ENCODE results near the gene CGN. TPM values are rescaled to one million over a fixed set of nuclear protein-coding genes. Genes with fewer than 3 reads are reported as not detected.

The CGN gene
- total RNA-seq, 1 experiment from 2014 or later: 30.9 TPM

DNA sequence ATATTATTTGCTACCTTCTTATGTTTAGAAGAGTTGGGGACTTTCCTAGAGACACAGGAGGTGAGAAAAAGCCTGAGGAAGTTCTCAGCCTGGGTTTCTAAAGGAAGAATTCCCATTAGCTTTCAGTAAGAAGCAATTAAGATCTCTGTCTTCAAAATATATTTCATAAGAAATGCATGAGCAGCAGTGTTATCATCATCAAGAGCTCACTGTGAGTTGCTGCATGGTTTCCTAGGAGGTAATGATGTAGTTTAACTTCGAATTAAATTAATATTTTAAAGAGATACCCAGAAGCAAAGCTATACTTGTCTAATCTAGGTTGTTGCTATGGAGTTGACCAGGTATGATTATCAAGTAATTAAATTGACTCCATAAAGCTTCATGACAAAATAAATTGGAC lies 46.2 kb upstream of the CGN start:
- no peaks in the 10 kb centered on the region for H3K9me3 Mint-ChIP-seq
- H2BK15ac ChIP-seq (ENCODE audit: low read depth, low read length): no peak overlapping the region
- H3K9me3 ChIP-seq (ENCODE audit: control insufficient read depth, low read depth, low read length): no peaks in the 10 kb centered on the region
- H3K79me2 ChIP-seq (ENCODE audit: insufficient read depth, low read length): no peaks in the 10 kb centered on the region
- H3K27me3 ChIP-seq (ENCODE audit: insufficient read depth, low read length): no peaks in the 10 kb centered on the region
- H3T11ph ChIP-seq (ENCODE audit: low read length): no peak overlapping the region
- no peak overlapping the region for H3K4ac ChIP-seq (ENCODE audit: low read depth, low read length)
- H4K5ac ChIP-seq (ENCODE audit: insufficient read length, low read depth, low read length): no peak overlapping the region
- H2BK120ac ChIP-seq (ENCODE audit: low read depth, low read length, poor library complexity, severe bottlenecking): no peak overlapping the region
- no peak overlapping the region for H3K4me3 Mint-ChIP-seq
- H2AFZ ChIP-seq (ENCODE audit: low read length): no peak overlapping the region
- H3K18ac ChIP-seq (ENCODE audit: insufficient read length, low read depth, low read length): no peak overlapping the region
- no peak overlapping the region for H3K14ac ChIP-seq (ENCODE audit: insufficient read depth, low read length)
- no peak overlapping the region for H2BK12ac ChIP-seq (ENCODE audit: insufficient read length, low read depth, low read length)
- H2AK5ac ChIP-seq (ENCODE audit: insufficient read length, low read length): no peak overlapping the region
- H3K9ac ChIP-seq (ENCODE audit: extremely low read depth, insufficient read length, low read length): no peak overlapping the region
- no peaks in the 10 kb centered on the region for H3K4me1 ChIP-seq (ENCODE audit: insufficient read depth, low read length)
- no peak for DNase-seq
- H3K56ac ChIP-seq (ENCODE audit: insufficient read length, low read depth, low read length): no peak overlapping the region
- no peaks in the 10 kb centered on the region for H3K79me1 ChIP-seq (ENCODE audit: insufficient read depth, low read depth, low read length, poor library complexity, severe bottlenecking)
- no peak overlapping the region for H4K8ac ChIP-seq (replicated peaks; ENCODE audit: insufficient read length, low read depth, low read length)
- no peaks in the 10 kb centered on the region for H3K23me2 ChIP-seq (ENCODE audit: insufficient read length, low read depth, low read length, poor library complexity, severe bottlenecking)
- H3K36me3 Mint-ChIP-seq (ENCODE audit: insufficient read depth in 1 of 3, low read depth in 3 of 3): no peaks in the 10 kb centered on the region
- peaks cover 0 to 1% of the 10 kb centered on the region in 2 experiments; a peak in 2 of 4 replicates for H3K4me1 Mint-ChIP-seq
- no peak overlapping the region for H3K27ac Mint-ChIP-seq
- no CpG with 5 or more reads among the region's 1 CpG for WGBS (ENCODE audit: extremely low coverage, insufficient read length, low lambda C conversion rate)
- H3K4me2 ChIP-seq (ENCODE audit: insufficient read depth, insufficient read length, low read length): no peak overlapping the region
- TF ChIP-seq, protein P1, sequence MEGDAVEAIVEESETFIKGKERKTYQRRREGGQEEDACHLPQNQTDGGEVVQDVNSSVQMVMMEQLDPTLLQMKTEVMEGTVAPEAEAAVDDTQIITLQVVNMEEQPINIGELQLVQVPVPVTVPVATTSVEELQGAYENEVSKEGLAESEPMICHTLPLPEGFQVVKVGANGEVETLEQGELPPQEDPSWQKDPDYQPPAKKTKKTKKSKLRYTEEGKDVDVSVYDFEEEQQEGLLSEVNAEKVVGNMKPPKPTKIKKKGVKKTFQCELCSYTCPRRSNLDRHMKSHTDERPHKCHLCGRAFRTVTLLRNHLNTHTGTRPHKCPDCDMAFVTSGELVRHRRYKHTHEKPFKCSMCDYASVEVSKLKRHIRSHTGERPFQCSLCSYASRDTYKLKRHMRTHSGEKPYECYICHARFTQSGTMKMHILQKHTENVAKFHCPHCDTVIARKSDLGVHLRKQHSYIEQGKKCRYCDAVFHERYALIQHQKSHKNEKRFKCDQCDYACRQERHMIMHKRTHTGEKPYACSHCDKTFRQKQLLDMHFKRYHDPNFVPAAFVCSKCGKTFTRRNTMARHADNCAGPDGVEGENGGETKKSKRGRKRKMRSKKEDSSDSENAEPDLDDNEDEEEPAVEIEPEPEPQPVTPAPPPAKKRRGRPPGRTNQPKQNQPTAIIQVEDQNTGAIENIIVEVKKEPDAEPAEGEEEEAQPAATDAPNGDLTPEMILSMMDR (conservative IDR thresholded peaks at IDR 0.05): no peak
- no peaks in the 10 kb centered on the region for H4K20me1 ChIP-seq (ENCODE audit: control insufficient read depth, insufficient read depth, insufficient read length)
- H3K23ac ChIP-seq (ENCODE audit: insufficient read length, low read depth, low read length): no peak overlapping the region
- H3K27ac ChIP-seq (ENCODE audit: insufficient read length, low read depth, low read length): no peak overlapping the region
- no peak overlapping the region for H2BK20ac ChIP-seq (ENCODE audit: low read depth, low read length, poor library complexity, severe bottlenecking)
- H4K91ac ChIP-seq (ENCODE audit: insufficient read length, low read depth, low read length): no peak overlapping the region
- peaks cover 35% of the 10 kb centered on the region for H3K27me3 Mint-ChIP-seq (ENCODE audit: low read depth)
- no peak overlapping the region for H2BK5ac ChIP-seq (ENCODE audit: insufficient read length, low read length)
